GM18868 (cell line): ENCODE measurements around the gene MAP1LC3B2.
"Not testable (repeated sequence)": the region's sequence is repeated elsewhere in the genome, so short reads cannot be mapped to it uniquely, and the experiment has no call there.

Experiments
- ATAC-seq: cut with Tn5 transposase; IDR thresholded peaks from one replicate; pipeline ENCODE4 v1.9.1; 2021; ENCODE audit warnings: mild to moderate bottlenecking, moderate library complexity; ENCODE audit not compliant: unreplicated experiment

MAP1LC3B2 gene

DNA sequence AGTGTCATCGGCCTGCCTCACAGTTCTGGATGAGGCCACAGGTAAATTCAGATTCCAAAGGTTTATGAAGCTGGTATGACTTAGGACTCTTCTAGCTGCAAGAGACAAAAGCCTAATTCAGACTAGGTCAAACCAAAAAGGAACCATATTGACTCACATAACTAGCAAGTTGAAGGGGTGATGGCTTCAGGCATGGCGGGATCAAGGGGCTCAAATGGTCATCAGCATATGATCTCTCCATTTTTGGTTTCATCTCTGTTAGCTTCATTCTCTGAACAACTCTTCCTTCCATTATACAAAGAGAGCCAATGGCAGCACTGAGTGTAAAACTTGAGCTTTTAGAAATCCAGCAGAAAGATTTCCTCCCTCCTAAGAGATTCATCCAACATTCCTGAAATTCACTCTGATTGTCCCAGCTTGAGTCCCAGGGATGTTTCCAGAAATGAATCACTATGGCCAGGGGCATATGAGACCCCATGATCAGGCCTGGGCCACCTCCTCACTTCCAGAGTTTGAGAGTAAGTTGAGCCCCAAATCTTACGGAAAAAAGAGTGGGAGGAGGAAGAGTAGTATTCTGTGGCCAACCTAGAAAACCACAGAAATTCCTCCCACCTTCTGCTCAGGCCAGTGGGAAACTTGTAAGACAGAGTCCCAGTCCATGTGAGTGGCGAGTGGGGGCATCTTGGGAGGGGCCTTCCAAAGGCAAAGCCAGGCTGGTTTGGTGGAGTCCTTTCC, 2.0 kb upstream of the MAP1LC3B2 start:
- no peak for ATAC-seq

DNA sequence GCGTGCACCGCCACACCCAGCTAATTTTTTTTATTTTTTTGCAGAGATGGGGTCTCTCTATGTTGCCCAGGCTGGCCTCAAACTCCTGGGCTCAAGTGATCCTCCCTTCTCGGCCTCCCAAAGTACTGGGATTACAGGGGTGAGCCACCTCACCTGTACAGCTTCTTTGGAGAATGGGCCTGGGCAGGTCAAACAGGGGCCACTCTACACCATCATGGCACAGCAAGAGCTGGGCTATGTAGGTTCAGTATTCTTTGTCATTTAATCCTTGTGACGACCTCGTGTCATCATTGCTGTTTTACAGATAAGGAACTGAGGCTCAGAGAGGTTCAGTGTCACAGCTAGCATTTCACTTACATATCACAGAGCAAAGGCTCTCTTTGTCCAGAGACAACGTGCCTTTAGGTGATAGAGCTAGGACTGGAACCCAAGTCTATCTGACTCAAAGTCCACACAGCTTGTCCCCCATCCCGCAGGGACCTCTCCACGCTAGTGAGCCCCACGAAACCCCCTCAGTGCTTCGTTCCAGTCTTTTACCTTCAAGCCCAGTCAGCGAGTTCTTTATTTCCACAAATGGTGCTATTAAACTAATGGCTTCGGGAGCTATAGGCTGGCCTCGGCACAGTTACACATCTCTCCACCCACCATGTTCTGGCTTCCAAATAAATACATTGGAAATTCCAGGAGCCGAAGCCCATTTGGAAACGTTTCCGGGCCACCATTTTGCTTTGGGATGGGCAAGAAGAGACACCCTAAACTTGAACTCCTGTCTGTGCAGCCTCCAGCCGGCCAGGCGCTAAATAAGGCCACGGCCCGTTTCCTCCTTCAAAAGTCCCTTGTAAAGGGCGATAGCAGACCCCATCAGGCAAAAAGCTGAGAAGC, 660 bp upstream of the MAP1LC3B2 start:
- no peak for ATAC-seq

DNA sequence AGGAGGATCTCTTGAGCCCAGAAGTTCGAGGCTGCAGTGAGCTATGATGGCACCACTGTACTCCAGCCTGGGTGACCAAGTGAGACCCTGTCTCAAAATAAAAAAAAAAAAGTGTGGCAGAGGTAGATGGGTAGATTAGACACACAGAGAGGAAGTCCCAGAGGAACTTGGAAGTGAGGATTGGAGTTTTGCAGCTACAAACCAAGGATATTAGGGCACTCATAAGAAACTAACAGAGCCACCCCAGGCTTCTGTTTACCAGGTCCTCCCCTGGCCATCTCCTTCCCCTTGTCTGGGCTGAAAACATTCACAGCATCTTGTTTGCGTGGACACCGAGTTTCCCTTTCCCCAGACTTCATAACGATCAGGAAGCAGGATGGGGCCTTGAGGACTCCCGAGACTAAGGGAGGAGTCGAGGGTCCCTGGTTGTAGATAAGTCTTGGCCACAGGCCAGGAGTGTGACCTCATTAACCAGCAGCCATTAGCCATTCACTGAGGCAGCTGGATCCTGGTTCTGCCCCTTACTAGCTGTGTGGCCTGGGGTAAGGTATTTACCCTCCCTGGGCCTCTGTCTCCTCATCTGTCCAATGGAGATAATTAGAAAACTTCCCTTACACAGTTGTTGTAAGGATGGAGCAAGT, 2.1 kb downstream of the MAP1LC3B2 start:
- no peak for ATAC-seq

DNA sequence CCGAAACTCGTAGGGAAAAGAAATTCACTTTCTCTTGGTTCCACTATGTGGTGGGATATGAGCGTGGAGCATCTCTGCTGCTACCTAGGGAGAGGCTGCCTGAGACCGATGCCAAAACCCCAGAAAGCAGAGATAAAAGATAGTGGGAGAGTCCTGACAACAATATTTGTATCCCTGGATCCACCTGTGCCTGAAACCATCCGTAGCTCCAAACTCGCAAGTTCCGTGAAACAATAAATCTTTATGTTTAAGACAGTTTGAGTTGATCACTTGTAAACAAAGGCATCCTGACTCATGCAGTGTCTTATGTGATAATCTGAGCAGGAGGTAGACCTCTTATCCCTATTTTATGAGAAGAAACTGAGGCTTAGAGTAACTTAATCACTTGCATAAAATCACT, 2.9 kb downstream of the MAP1LC3B2 start:
- no peak for ATAC-seq

DNA sequence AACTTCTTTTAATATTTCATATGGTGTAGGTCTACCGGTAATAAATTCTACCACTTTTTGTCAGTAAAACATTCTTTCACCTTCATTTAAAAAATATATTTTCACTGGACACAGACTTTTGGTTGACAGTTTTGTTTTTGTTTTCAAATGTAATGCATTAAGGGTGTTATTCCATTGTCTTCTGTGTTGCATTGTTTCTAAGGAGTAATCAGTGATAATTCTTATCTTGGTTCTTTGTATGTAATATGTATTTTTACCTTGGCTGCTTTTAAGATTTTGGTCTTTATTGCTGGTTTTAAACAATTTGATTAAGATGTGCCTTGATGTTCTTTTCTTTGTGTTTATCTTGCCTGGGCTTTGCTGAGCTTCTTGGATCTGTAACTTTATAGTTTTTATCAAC, 4.1 kb downstream of the MAP1LC3B2 start:
- ATAC-seq = no peak

DNA sequence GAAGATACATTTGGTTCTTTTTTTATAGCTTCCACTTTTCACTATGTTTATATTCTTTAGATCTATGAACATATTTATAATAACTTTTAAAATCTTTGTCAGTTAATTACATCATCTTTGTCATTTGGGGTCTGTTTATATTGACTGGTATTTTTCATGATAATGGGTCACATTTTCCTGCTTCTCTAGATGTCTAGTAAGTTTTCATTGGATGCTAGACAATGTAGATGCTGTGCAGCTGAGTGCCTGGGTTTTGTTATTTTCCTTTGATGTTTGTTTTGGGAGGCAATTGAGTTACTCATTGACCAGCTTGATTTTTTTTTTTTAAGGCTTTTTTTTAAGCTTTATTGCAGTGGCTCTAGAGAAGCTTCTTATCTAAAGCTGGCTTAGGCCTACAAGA, 4.9 kb downstream of the MAP1LC3B2 start:
- no peak for ATAC-seq

DNA sequence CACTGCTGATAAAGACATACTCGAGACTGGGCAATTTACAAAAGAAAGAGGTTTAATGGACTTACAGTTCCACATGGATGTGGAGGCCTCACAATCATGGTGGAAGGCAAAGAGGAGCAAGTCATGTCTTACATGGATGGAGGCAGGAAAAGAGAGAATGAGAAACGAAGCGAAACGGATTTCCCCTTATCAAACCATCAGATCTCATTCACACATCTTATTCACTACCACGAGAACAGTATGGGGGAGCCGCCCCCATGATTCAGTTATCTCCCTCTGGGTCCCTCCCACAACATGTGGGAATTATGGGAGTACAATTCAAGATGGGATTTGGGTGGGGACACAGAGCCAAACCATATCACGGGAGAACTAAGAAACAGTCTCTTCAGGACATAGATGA, 6.0 kb downstream of the MAP1LC3B2 start:
- not testable (repeated sequence) for ATAC-seq

DNA sequence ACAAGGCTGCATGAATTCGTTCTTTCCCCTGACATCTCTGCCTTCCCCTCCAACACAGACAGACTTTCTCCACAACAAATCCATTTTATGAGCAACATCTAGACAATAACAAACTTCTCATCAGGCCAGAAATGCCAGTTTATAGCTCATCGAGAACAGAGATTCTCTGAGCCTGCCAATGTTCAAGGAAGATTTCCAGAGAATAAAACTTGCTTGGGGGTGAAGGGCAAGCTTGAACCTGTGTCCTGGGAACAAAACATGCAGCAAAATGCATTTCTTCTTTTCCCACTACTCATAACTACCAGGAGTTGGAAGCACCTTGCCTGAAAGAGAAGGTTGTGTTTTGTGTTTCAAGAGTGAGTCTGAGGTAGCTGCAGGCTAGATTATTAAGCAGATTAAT, 6.8 kb downstream of the MAP1LC3B2 start:
- no peak for ATAC-seq

DNA sequence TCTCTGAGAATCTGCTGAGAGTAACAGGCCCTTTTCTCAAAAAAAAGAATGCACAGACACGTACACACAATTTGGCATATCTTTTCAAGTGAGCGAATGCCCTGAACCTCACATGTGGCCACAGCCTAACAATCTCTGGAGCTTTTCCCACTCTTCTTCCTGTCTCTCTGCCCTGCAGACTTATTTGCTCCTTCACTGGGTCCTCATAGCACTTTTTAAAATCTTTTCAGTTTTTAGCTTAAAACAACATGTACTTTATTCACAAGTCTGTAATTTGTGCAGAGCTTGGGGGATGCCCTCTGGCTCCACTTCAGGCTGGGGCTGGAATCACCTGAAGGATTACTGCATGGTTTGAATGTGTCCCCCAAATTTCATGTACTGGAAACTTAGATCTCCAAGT, 9.0 kb downstream of the MAP1LC3B2 start:
- no peak for ATAC-seq

DNA sequence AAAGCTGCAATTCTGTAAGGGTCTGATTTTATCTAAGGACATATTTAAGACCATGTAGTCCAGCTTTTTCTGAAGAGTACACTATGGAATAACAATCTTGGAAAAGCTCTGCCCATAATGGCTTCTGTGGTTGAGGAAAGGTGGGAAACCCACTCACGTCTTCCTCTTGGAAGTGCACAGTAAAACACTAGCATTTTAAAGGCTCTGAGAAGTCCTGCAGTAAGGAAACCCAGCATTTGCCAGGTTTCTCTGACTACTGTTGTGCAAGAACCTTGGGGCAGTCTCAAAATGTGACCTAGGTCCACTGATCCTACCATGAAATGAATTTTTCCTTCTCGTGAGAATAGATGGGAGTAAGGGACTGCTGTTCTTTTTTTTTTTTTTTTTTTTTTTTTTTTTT, 11.9 kb downstream of the MAP1LC3B2 start:
- no peak for ATAC-seq

DNA sequence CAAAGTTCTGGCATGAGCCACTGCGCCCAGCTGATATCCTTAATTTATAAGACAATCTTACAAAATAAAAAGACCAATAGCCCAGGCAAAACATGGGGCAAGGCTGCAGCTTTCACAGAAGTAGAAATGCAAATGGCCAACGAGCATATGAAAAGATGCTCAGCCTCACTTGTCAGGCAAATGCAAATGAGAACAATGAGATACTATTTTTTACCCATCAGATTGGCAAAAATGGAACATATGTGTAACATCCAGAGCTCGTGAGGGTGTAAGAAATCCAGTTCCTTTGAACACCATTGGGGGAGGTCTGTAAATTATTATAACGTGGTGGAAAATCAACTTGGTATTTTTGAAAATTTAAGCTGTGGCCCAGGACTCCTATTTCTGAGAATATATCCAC, 14.6 kb downstream of the MAP1LC3B2 start:
- no peak for ATAC-seq

DNA sequence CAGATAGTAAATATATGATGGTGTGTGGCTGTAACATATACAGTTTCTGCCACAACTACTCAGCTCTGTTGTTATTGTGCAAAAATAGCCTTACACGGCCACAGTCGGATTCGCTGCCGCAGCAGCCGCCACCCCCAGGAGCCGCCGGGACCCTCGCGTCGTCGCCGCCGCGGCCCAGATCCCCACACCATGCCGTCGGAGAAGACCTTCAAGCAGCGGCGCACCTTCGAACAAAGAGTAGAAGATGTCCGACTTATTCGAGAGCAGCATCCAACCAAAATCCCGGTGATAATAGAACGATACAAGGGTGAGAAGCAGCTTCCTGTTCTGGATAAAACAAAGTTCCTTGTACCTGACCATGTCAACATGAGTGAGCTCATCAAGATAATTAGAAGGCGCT, 16.6 kb downstream of the MAP1LC3B2 start:
- ATAC-seq = not testable (repeated sequence)

DNA sequence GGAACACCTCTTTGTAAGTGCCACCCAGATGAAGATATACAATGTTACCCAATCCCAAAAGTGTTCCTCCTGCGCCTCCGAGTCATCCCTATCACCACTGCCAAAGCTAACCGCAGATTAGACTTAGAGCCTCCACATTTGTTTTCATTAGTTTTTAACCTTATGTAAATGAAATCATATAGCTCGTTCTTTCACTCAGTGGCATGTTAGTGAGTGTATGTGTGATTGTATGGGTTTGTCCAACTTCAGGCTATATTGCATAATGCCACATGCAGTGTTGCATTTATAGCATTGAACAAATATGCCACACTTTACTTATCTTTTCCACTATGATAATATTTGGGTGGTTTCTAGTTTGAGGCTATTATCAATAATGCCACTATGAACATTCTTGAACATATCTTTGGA, 18.0 kb downstream of the MAP1LC3B2 start:
- no peak for ATAC-seq

DNA sequence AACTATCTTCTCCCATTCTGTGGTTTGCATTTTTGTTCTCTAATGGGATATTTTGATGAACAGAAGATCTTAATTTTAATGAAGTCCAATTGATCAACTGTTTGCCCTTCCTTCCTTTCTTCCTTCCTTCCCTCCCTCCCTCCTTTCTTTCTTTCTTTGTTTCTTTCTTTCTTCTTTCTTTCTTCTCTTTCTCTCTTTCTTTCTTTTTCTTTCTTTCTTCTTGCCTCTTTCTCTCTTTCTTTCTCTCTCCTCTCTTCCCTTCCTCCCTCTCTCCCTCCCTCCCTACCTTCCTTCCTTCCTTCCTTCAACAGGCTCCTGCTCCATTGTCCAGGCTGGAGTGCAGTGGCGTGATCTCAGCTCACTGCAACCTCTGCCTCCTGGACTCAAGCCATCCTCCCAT, 18.9 kb downstream of the MAP1LC3B2 start:
- ATAC-seq = no peak

DNA sequence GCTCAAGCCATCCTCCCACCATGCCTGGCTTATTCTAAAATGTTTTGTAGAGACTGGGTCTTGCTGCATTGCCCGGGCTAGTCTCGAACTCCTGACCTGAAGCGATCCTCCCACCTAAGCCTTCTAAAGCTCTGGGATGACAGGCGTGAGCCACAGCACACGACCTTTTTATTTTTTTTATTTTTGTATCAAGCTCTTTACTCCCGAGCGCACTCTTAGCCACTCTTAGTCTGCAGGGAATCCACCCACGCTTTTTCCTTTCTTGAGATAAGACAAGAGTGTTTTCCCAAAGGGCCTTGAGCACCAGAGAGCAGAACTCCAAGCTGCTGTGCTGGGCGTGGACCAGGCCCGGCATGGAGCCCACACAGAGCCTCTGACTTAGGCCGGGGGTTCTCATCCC, 23.4 kb downstream of the MAP1LC3B2 start:
- ATAC-seq = no peak

DNA sequence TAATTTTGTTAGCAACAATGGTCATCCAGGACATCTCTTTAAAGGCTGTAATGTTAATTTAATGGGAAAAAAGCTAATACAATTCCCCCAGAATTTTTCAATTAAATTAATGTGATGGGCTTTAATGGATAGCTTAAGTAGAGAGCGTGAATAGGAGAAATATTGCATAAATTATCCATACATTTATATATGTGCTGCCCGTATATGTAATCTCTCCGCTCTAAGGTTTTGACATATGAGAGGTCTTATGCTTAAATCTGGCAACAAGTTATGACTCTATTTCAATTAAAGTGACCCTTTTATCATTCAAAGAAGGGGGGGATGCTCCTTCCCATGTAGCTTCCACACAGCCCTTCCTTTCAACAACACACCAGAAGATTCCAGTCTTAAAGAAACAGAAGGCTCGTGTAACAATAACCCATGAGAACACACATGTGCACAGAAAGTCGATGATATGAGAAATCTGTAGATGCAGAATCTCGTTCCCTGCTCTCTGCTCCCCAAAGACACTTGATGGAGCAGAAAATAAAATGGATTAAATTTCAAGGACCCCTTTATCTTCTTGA, 24.0 kb downstream of the MAP1LC3B2 start:
- no peak for ATAC-seq

DNA sequence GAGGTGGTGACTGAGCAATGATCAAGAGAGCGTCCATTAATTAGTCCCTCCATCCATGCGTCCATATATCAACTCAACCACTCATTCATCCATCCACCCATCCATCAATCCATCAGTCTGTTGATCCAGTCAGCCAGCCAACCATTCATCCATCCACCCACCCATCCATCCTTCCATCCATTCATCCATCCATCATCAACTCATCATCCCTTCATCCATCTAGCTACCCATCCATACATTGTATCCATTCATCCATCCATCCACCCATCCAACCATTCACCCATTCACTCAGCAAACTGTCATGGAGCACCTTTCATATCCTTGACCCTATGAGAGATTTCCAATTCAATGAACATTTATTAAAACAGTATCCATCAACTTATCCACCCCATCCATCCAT, 28.1 kb downstream of the MAP1LC3B2 start:
- no peak for ATAC-seq

DNA sequence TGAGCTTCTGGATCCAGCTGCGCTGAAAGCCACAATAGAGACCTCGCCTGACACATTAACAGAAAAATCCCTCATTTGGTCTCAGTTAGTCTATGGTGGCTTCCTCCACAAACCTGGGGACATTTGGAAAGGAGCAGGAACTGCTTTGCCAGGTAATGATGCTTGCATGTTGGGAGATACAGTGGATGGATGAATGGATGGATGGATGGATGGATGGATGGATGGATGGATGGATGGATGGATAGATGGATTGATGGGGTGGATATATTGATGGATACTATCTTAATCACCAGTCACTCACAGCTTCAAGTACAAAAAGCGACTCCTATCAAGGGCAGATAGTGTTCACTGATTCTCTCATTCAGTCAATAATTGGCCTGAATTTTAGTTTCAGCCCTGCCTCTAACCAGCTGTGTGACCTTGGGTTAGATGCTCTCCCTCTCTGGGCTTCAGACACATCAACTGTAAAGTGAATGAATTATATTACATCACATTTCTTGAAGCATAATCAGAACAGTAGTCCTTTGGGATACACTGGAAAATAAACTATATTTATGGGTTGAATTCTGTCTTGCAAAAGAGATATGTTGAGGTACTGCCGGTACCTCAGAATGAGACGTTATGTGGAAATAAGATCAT, 29.3 kb downstream of the MAP1LC3B2 start:
- ATAC-seq = no peak

DNA sequence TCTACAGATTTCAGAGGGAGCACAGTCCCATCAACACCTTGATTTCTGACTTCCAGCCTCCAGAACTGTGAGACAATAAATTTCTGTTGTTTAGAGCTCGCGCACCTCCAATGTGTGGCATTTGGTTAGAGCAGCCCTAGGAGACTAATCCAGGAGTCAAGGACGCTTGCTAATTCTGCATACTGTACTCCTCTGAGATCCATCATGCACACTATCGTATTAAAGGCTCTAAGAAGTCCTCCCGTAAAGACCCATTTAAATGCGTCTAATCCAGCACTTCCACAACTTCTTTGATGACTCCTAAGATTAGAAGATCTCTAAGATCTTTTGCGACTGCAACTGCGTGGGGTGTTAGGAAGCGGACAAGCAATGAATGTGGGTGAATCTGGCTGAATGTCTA, 30.4 kb downstream of the MAP1LC3B2 start:
- no peak for ATAC-seq

DNA sequence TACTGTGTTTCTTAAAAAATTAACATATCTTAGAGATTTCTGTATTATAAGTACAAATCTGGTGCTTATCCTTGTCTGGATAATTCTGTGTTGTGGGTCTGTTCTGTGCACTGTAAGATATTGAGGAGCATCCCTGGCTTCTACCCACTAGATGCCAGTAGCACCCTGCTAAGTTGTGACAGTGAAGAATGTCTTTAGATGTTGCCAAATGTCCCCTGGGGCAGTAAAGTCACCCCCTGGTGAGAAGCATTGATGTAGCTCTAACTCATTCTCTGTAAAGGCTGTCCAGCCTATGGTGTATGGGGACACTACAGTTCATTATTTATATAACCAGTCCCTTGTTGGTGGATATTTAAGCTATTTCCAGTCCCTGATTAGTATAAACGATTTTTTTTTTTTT, 31.4 kb downstream of the MAP1LC3B2 start:
- no peak for ATAC-seq
